GM06990 (cell line): ENCODE results near the gene DNAJB1.

Experiments
- DNase-seq: peaks from one replicate; pipeline ENCODE4 v3.0.0-alpha.2; 2011; ENCODE audit not compliant: insufficient read length; ENCODE audit errors: extremely low read depth
- H3K27me3 ChIP-seq: replicated peaks from 2 replicates; pipeline ENCODE4 v1.6.0; 2011; ENCODE audit warnings: low read length; ENCODE audit not compliant: control insufficient read depth, insufficient read depth
- H3K36me3 ChIP-seq: 2 replicates; pipeline ENCODE4 v1.5.1; 2011; ENCODE audit warnings: low read length; ENCODE audit not compliant: control insufficient read depth, insufficient read depth
- H3K4me3 ChIP-seq: replicated peaks from 2 replicates; pipeline ENCODE4 v1.5.1; 2011; ENCODE audit warnings: low read depth, mild to moderate bottlenecking, control low read depth, low read length
- TF ChIP-seq, protein P1 (sequence below): IDR thresholded peaks from 2 replicates; pipeline ENCODE4 v1.5.1; 2011; ENCODE audit warnings: low read length, control low read depth, mild to moderate bottlenecking, inconsistent platforms; ENCODE audit not compliant: insufficient read depth, poor library complexity, severe bottlenecking

Gene DNAJB1

DNA sequence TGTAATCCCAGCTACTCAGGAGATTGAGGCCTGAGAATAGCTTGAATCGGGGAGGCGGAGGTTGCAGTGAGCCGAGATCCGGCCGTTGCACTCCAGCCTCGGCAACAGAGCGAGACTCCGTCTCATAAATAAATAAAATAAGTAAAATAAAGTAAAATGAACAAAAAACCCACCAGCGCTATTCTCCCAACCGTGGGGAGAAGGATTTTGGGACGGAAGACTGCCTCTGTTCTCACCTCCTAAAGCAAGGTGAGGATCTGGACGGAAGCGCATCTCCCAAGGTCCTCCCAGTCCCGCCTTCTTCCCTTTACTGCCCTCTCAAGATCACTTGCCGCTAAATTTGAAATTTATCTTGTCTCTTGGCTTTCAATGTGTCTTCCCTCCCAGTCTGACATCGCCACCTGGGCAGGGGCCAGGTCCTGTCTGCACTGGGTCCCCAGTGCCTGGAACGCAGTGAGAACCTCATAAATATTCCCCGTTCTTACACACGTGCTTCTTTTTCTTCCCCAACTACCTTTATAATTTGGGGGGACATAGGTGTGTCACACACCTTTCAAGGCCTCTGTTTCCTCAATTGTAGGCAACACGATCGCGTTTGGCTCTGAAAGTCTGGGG lies 1.2 kb upstream of the DNAJB1 start:
- DNase-seq = no peak
- Histone ChIP-seq H3K27me3 (no peaks in the 10 kb centered on the region), H3K36me3 (peaks cover 11% of the 10 kb centered on the region), H3K4me3 (no peak overlapping the region)
- TF ChIP-seq, protein P1, sequence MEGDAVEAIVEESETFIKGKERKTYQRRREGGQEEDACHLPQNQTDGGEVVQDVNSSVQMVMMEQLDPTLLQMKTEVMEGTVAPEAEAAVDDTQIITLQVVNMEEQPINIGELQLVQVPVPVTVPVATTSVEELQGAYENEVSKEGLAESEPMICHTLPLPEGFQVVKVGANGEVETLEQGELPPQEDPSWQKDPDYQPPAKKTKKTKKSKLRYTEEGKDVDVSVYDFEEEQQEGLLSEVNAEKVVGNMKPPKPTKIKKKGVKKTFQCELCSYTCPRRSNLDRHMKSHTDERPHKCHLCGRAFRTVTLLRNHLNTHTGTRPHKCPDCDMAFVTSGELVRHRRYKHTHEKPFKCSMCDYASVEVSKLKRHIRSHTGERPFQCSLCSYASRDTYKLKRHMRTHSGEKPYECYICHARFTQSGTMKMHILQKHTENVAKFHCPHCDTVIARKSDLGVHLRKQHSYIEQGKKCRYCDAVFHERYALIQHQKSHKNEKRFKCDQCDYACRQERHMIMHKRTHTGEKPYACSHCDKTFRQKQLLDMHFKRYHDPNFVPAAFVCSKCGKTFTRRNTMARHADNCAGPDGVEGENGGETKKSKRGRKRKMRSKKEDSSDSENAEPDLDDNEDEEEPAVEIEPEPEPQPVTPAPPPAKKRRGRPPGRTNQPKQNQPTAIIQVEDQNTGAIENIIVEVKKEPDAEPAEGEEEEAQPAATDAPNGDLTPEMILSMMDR = no peak

- H3K4me3 ChIP-seq = peak overlapping the region; percentile 91
- no peak for DNase-seq
- H3K27me3 ChIP-seq = no peaks in the 10 kb centered on the region
- peaks cover 11% of the 10 kb centered on the region for H3K36me3 ChIP-seq
- TF ChIP-seq, protein P1 = no peak
Observed at GRCh38 chr19:14517446-14517839, 754 bp downstream of the DNAJB1 start.

DNA sequence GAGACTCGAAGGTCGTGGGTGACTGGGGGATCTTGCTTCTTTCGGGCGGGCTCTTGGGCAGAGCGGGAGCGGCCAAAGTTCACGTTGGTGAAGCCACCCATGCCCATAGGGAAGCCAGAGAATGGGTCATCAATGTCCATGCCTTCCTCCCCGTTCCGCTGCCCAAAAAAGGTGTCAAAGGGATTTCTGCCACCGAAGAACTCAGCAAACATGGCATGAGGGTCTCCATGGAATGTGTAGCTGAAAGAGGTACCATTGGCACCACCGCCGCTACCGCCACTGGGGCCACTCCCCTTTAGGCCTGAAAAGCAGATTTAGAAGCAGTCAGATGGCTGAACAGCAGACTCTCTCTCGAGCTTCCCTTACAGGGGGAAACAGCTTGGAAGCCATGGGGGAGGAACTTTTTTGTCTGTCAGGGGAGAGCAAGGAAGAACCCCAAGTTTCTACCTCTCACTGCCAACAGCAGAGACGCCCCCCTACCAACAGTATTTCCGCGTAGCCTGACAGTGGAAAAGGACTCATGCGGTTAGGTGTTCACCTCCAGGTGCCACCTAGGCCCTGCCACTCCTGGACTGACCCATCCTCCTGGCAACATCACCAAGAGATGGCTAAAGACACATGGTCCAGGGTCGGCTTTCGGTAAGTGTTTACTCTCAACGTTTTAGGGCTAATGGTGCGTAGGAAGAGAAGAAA lies 1.3 kb downstream of the DNAJB1 start:
- Histone ChIP-seq H3K36me3 (peaks cover 11% of the 10 kb centered on the region), H3K27me3 (no peaks in the 10 kb centered on the region), H3K4me3 (peak overlapping the region; percentile 91)
- TF ChIP-seq, protein P1 = no peak
- no peak for DNase-seq

- TF ChIP-seq, protein P1 = no peak
- no peak for DNase-seq
- peaks cover 11% of the 10 kb centered on the region for H3K36me3 ChIP-seq
- H3K27me3 ChIP-seq = no peaks in the 10 kb centered on the region
- H3K4me3 ChIP-seq = peak overlapping the region; percentile 91
Observed at GRCh38 chr19:14516048-14516534, 2.1 kb downstream of the DNAJB1 start.

DNA sequence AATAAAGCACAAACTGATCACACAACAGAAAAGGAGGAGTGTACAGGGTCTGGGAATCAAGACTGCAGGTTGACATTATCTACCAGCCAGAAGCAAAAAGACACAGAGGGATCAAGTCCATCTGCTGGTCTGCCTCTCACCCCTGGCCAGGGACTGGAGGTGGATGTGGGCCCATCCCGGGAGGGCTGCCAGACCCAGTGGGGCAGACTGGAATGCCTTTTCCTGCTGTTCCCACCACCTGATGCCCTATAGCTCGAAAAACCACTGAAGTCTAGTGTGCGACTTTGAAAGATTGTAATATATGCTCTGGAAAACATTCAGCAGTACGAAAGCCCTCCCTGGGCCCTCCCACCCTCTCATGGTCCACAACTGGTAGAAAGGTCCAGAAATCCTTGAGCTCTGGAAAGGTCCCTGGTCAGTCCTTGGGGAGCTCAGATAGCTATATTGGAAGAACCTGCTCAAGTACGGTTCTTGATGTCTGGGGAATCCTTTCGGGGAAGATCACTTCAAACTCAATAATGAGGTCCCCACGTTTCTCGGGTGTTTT lies 2.6 kb downstream of the DNAJB1 start:
- peaks cover 11% of the 10 kb centered on the region for H3K36me3 ChIP-seq
- TF ChIP-seq, protein P1 = no peak
- DNase-seq = no peak
- no peaks in the 10 kb centered on the region for H3K27me3 ChIP-seq
- no peak overlapping the region for H3K4me3 ChIP-seq
